HepG2 (cell line): ENCODE measurements around the gene CHST4. TPM values are rescaled to one million over a fixed set of nuclear protein-coding genes. Genes with fewer than 3 reads are reported as not detected.

Source experiments
- BCL6 ChIP-seq: IDR thresholded peaks from 2 replicates; pipeline ENCODE4 v1.6.1; 2016; ENCODE audit warnings: missing genetic modification reagents, missing compliant biosample characterization
- HNF4A ChIP-seq: sonication (generic); formaldehyde crosslinking; IDR thresholded peaks from 2 replicates; pipeline ENCODE4 v1.4.0; 2020; ENCODE audit warnings: missing genetic modification reagents
- MAFF ChIP-seq: IDR thresholded peaks from 2 replicates; pipeline ENCODE4 v1.6.1; 2011; ENCODE audit warnings: low read depth, low read length, improper control_type of control experiment
- MAFK ChIP-seq, 2 experiments: IDR thresholded peaks in 1 of 2; conservative IDR thresholded peaks in 1 of 2; 2 replicates each; pipeline ENCODE4 v1.6.1; 2011; ENCODE audit warnings: improper control_type of control experiment in 2 of 2, low read length in 2 of 2
- MNT ChIP-seq: fragments of 450-650 bp; IDR thresholded peaks from 2 replicates; pipeline ENCODE4 v1.6.1; 2016
- RAD21 ChIP-seq: fragments of 450-650 bp; formaldehyde crosslinking; IDR thresholded peaks from 2 replicates; pipeline ENCODE4 v1.5.0; 2020; ENCODE audit warnings: mild to moderate bottlenecking
- REPIN1 ChIP-seq: sonication (generic); formaldehyde crosslinking; IDR thresholded peaks from 2 replicates; pipeline ENCODE4 v1.8.0; 2022; ENCODE audit warnings: missing genetic modification reagents, low read depth, mild to moderate bottlenecking, borderline replicate concordance
- TEAD3 ChIP-seq: optimal IDR thresholded peaks from 2 replicates; pipeline ENCODE3; 2016; ENCODE audit warnings: borderline replicate concordance
- ZNF331 ChIP-seq: sonication (generic); formaldehyde crosslinking; IDR thresholded peaks from 2 replicates; pipeline ENCODE4 v1.4.0; 2020; ENCODE audit warnings: missing genetic modification reagents
- polyA plus RNA-seq, 8 experiments: library from polyadenylated mRNA; depleted of rRNA in 3 of 8; stranded (reverse) in 7 of 8; unstranded in 1 of 8; fragments of >200 nt; fragmentation: Illumina TruSeq in 4 of 8; extraction: Trizol in 4 of 8; gene quantifications; 2 replicates each; pipeline versions ENCODE4 v1.2.1 to v1.2.3, GENCODE V29; 2011 to 2016; ENCODE audit warnings: low read depth in 4 of 8, missing spikeins in 1 of 8, mixed read lengths in 1 of 8; ENCODE audit not compliant: insufficient read depth in 1 of 8
- total RNA-seq, 5 experiments: library from RNA; depleted of rRNA; stranded (reverse); fragments of >200 nt; fragmentation: Illumina TruSeq; extraction: Trizol; gene quantifications; 2 replicates each; pipeline ENCODE4 v1.2.3, GENCODE V29; 2016; ENCODE audit warnings: low read depth in 1 of 5
- TF ChIP-seq, protein P1 (sequence below): sonication (generic); formaldehyde crosslinking; IDR thresholded peaks from 2 replicates; pipeline ENCODE4 v1.4.0; 2020; ENCODE audit warnings: missing genetic modification reagents

Gene CHST4
- total and polyA plus RNA-seq, 2 of the 13 experiments (the other 11 are each of a cell fraction or from before 2014, with no cell fraction given): not detected

GRCh38 chr16:71499775-71500364 lies 26.4 kb upstream of the CHST4 start (continued):
- no peak for TF ChIP-seq MNT
- TF ChIP-seq REPIN1 (CRISPR knock-in tag): peak; percentile 24; the same call in 1 of the 2 replicates
- peak; percentile 84 for TF ChIP-seq RAD21 (CRISPR knock-in tag)
- TF ChIP-seq MAFF: peak; percentile 72
- peak; percentile 8; the same call in 1 of the 2 replicates for TF ChIP-seq HNF4A
- 0 out of 2 replicates have a peak, but pooled peaks have one; percentile 13 for TF ChIP-seq BCL6
- peak; percentile 46 for TF ChIP-seq TEAD3 (CRISPR knock-in tag)
- peak in 1 of 2 experiments; percentile 48; a peak in 1 of 4 replicates for TF ChIP-seq MAFK (conservative IDR thresholded peaks at IDR 0.05 in 1 of 2, IDR thresholded peaks at IDR 0.05 in 1 of 2; ENCODE audit: low read length in 2 of 2)
- TF ChIP-seq, protein P1, sequence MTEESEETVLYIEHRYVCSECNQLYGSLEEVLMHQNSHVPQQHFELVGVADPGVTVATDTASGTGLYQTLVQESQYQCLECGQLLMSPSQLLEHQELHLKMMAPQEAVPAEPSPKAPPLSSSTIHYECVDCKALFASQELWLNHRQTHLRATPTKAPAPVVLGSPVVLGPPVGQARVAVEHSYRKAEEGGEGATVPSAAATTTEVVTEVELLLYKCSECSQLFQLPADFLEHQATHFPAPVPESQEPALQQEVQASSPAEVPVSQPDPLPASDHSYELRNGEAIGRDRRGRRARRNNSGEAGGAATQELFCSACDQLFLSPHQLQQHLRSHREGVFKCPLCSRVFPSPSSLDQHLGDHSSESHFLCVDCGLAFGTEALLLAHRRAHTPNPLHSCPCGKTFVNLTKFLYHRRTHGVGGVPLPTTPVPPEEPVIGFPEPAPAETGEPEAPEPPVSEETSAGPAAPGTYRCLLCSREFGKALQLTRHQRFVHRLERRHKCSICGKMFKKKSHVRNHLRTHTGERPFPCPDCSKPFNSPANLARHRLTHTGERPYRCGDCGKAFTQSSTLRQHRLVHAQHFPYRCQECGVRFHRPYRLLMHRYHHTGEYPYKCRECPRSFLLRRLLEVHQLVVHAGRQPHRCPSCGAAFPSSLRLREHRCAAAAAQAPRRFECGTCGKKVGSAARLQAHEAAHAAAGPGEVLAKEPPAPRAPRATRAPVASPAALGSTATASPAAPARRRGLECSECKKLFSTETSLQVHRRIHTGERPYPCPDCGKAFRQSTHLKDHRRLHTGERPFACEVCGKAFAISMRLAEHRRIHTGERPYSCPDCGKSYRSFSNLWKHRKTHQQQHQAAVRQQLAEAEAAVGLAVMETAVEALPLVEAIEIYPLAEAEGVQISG: peak; percentile 27; the same call in 1 of the 2 replicates
- peak; percentile 12; the same call in 1 of the 2 replicates for TF ChIP-seq ZNF331
